ENCODE data around the gene GRSF1.

Gene GRSF1

DNA sequence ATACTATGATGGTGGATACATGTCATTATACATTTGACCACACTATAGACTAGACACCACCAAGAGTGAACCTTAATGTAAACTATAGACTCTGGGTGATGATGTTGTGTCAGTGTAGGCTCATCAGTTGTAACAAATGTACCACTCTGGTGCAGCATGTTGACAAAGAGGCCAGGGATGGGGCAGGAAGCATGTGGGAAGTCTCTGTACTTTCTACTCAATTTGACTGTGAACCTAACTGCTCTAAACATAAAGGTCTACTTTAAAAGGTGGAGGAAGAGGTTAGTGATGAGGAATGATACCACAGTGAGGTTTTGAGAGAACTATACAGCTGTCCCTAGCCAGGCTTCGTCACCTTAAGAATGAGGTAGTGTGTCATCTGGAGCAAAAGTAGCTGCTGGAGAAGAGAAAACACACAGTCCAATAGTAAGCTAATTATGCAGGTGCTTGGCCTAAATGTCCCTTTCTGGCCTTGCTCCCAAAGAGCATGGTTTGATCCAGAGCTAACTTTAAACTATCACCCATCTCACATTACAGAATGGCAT lies 38.4 kb downstream of the GRSF1 start:
- no peak for TF ChIP-seq CTCF (IDR thresholded peaks at IDR 0.05; ENCODE audit: control insufficient read depth, insufficient read depth, low read depth, low read length, missing control alignments)
- no peak for DNase-seq (ENCODE audit: low read depth)
- no peak overlapping the region for H3K4me3 ChIP-seq (ENCODE audit: control insufficient read depth, low read depth, low read length)

GRCh38 chr4:70793626-70794025 lies 46.1 kb downstream of the GRSF1 start:
- DNase-seq (ENCODE audit: low read depth): no peak
- H3K4me3 ChIP-seq (ENCODE audit: control insufficient read depth, low read depth, low read length): no peak overlapping the region
- TF ChIP-seq CTCF (IDR thresholded peaks at IDR 0.05; ENCODE audit: control insufficient read depth, insufficient read depth, low read depth, low read length, missing control alignments): no peak

DNA sequence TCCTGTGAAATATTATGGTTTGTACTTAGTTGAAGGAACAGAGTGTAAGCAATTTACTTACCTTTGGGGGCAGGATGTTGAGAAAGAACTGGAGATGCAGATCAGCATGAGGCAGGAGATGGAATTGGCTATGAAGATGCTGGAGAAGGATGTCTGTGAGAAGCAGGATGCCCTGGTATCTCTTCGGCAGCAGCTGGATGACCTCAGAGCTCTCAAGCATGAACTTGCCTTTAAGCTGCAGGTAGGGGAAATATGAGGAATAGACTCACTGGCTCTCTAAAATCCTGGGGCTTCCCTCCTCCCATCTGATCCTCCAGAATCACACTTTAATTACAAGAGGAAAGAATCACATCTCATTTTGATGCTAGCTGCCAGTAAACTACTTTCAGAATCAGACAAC lies 51.0 kb downstream of the GRSF1 start:
- TF ChIP-seq CTCF (IDR thresholded peaks at IDR 0.05; ENCODE audit: control insufficient read depth, insufficient read depth, low read depth, low read length, missing control alignments): no peak
- H3K4me3 ChIP-seq (ENCODE audit: control insufficient read depth, low read depth, low read length): no peak overlapping the region
- DNase-seq (ENCODE audit: low read depth): no peak

DNA sequence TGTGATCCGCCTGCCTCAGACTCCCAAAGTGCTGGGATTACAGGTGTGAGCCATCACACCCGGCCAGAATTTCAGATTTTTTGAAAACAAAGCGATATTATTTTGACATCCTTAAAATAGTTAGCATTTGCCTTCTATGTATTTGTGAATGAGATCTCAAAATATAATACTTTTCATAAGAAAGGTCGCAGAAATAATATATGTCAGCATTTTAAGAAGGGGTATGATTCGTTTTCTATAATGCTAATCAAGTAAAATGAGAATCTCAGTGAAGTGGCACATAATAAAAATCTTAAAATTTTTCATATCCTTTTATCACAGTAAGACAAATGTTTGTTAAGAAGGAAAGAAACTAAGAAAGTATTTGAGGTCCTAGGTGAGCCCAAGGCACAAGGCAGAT lies 52.2 kb downstream of the GRSF1 start:
- no peak for TF ChIP-seq CTCF (IDR thresholded peaks at IDR 0.05; ENCODE audit: control insufficient read depth, insufficient read depth, low read depth, low read length, missing control alignments)
- H3K4me3 ChIP-seq (ENCODE audit: control insufficient read depth, low read depth, low read length): no peak overlapping the region
- DNase-seq (ENCODE audit: low read depth): no peak

- TF ChIP-seq CTCF (IDR thresholded peaks at IDR 0.05; ENCODE audit: control insufficient read depth, insufficient read depth, low read depth, low read length, missing control alignments): no peak
- no peak overlapping the region for H3K4me3 ChIP-seq (ENCODE audit: control insufficient read depth, low read depth, low read length)
- no peak for DNase-seq (ENCODE audit: low read depth)
Observed at GRCh38 chr4:70783096-70783495, 56.6 kb downstream of the GRSF1 start.

DNA sequence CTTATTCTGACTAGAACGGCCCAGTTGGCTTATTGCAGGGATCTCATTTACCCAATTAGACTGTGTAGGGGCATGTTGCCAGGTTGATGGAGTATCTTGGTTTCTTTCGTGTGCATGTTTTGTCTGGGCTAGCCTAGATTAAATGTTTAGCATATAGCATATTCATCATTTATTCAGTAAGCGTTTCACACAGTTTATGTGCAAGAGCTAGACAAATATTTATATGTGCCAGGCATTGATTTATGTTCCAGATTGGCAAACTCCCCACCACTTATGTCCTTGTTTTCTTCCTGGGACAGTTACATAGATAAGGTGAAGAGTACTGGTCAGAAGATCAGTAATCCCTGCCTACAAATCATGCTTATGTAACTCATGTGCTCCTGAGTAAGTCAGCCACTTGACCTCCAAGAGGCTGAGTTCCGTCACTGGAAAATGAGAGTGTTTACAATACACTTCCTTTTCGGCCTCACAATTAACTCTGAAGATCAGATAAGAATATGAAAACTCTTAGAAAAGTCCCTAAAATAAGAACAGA lies 60.7 kb downstream of the GRSF1 start:
- H3K4me3 ChIP-seq (ENCODE audit: control insufficient read depth, low read depth, low read length): no peak overlapping the region
- TF ChIP-seq CTCF (IDR thresholded peaks at IDR 0.05; ENCODE audit: control insufficient read depth, insufficient read depth, low read depth, low read length, missing control alignments): no peak
- DNase-seq (ENCODE audit: low read depth): no peak

All from AG09309 (cell line).